Measurements from ENCODE around the gene C2CD2L. TPM values are rescaled to one million over a fixed set of nuclear protein-coding genes. Genes with fewer than 3 reads are reported as not detected.

Gene C2CD2L
- total and polyA plus RNA-seq, 2 of the 4 experiments (the other 2 are of a cell fraction) = 2.2 to 8.7 TPM

DNA sequence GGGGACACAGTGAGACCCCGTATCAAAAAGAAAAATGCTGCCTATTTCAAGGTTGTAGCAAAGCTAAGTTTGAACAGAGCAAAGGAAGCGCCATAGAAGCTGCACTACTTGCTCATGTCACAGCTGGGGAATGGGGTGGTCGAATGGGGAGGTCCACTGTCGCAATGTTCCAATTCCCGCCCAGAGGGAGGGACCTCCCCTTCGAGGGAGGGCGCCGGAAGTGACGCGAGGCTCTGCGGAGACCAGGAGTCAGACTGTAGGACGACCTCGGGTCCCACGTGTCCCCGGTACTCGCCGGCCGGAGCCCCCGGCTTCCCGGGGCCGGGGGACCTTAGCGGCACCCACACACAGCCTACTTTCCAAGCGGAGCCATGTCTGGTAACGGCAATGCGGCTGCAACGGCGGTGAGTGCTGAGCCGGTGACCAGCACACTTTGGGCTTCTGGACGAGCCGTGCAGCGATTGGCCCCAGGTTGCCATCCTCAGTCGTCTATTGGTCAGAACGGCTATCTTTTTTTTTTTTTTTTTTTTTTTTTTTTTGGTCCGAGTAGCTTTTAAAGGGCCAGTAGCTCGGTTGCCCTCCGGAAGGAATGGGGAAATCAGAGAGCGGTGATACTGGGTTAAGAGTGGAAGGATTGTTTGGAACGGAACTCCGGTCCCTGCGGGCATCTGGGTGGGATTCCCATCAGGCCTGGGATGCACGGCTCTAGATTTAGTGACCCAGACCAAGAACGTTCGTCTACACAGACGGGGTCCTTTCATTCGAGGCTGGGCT is 22.3 kb upstream of the C2CD2L start, which contains the start of gene HMBS:
Gene HMBS, plus strand, starts transcription at position 219 of the 774 bp plus-strand sequence. Its CDS starts 153 bp downstream, at position 372.
- Histone ChIP-seq H3K27ac (ENCODE audit: insufficient read depth, low read length) (peak within 1 kb of the TSS; percentile 85), H3K4me1 (ENCODE audit: control insufficient read depth, insufficient read depth, low read length) (peaks cover 5% of the 10 kb centered on the region), H4K91ac (ENCODE audit: insufficient read depth, low read depth, low read length) (peak within 1 kb of the TSS; percentile 68), H2BK15ac (ENCODE audit: low read depth, low read length) (no peak within 1 kb of the TSS; the same call in 2 of the 3 replicates), H3K4me2 (ENCODE audit: low read depth, low read length) (peak within 1 kb of the TSS; percentile 81), H2AK5ac (ENCODE audit: low read depth, low read length) (peak within 1 kb of the TSS; percentile 82), H3K9me3 (ENCODE audit: control insufficient read depth, insufficient read depth, low read length) (no peaks in the 10 kb centered on the region), H2AFZ (replicated peaks; ENCODE audit: low read length, poor library complexity) (peak within 1 kb of the TSS; percentile 98), H2BK5ac (ENCODE audit: low read depth, low read length, poor library complexity, severe bottlenecking) (peak within 1 kb of the TSS; percentile 83), H3K27me3 (ENCODE audit: control insufficient read depth, insufficient read depth, low read length) (no peaks in the 10 kb centered on the region), H3K14ac (replicated peaks; ENCODE audit: low read depth, low read length) (peak within 1 kb of the TSS; percentile 94), H3K23ac (ENCODE audit: low read depth, low read length) (peak within 1 kb of the TSS; percentile 91), H3K4me3 (ENCODE audit: insufficient read depth, low read depth, low read length) (peak within 1 kb of the TSS; percentile 74), H2BK120ac (ENCODE audit: low read depth, low read length) (peak within 1 kb of the TSS; percentile 59; the same call in 1 of the 2 replicates), H3K9me1 (ENCODE audit: insufficient read depth, low read length) (peaks cover 9% of the 10 kb centered on the region; the same call in 1 of the 2 replicates), H4K8ac (ENCODE audit: low read depth in 2 of 2, low read length in 2 of 2) (peak within 1 kb of the TSS; percentile 37 to 90), H3K79me1 (ENCODE audit: low read depth in 1 of 2, low read length in 2 of 2) (peaks cover 26 to 29% of the 10 kb centered on the region in 2 experiments; a peak in 3 of 4 replicates), H3K4ac (ENCODE audit: low read depth, low read length) (peak within 1 kb of the TSS; percentile 94), H3K9ac (ENCODE audit: low read depth, low read length) (peak within 1 kb of the TSS; percentile 82), H3K56ac (ENCODE audit: extremely low read depth, insufficient read depth, low read length) (peak within 1 kb of the TSS; percentile 59), H2BK20ac (ENCODE audit: low read depth, low read length) (no peak within 1 kb of the TSS), H2AK9ac (replicated peaks; ENCODE audit: low read depth, low read length, poor library complexity) (peak within 1 kb of the TSS; percentile 92), H4K20me1 (ENCODE audit: insufficient read depth, low read length) (no peaks in the 10 kb centered on the region), H4K5ac (ENCODE audit: low read depth, low read length) (peak within 1 kb of the TSS; percentile 58), H3K36me3 (ENCODE audit: control insufficient read depth, insufficient read depth, low read length) (peaks cover 15% of the 10 kb centered on the region), H3K18ac (ENCODE audit: low read depth, low read length) (no peak within 1 kb of the TSS)
- TF ChIP-seq MAZ (IDR thresholded peaks at IDR 0.05; ENCODE audit: borderline replicate concordance, low read depth, low read length) (peak; percentile 79; the same call in 1 of the 2 replicates), MXI1 (IDR thresholded peaks at IDR 0.05; ENCODE audit: borderline replicate concordance, low read depth, low read length) (peak; percentile 65; the same call in 1 of the 2 replicates), BHLHE40 (IDR thresholded peaks at IDR 0.05; ENCODE audit: low read depth, low read length) (peak; percentile 39; the same call in 1 of the 2 replicates), CEBPB (IDR thresholded peaks at IDR 0.05; ENCODE audit: low read depth, low read length) (peak; percentile 98), USF2 (IDR thresholded peaks at IDR 0.05; ENCODE audit: low read depth, low read length) (peak; percentile 77), MAFK (IDR thresholded peaks at IDR 0.05; ENCODE audit: low read depth, low read length) (no peak), POLR2A (IDR thresholded peaks at IDR 0.05; ENCODE audit: low read depth, low read length) (peak; percentile 68; the same call in 1 of the 2 replicates)
- TF ChIP-seq, protein P1, sequence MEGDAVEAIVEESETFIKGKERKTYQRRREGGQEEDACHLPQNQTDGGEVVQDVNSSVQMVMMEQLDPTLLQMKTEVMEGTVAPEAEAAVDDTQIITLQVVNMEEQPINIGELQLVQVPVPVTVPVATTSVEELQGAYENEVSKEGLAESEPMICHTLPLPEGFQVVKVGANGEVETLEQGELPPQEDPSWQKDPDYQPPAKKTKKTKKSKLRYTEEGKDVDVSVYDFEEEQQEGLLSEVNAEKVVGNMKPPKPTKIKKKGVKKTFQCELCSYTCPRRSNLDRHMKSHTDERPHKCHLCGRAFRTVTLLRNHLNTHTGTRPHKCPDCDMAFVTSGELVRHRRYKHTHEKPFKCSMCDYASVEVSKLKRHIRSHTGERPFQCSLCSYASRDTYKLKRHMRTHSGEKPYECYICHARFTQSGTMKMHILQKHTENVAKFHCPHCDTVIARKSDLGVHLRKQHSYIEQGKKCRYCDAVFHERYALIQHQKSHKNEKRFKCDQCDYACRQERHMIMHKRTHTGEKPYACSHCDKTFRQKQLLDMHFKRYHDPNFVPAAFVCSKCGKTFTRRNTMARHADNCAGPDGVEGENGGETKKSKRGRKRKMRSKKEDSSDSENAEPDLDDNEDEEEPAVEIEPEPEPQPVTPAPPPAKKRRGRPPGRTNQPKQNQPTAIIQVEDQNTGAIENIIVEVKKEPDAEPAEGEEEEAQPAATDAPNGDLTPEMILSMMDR (conservative IDR thresholded peaks at IDR 0.05; ENCODE audit: low read depth, low read length) = no peak
- TF ChIP-seq, protein P2, sequence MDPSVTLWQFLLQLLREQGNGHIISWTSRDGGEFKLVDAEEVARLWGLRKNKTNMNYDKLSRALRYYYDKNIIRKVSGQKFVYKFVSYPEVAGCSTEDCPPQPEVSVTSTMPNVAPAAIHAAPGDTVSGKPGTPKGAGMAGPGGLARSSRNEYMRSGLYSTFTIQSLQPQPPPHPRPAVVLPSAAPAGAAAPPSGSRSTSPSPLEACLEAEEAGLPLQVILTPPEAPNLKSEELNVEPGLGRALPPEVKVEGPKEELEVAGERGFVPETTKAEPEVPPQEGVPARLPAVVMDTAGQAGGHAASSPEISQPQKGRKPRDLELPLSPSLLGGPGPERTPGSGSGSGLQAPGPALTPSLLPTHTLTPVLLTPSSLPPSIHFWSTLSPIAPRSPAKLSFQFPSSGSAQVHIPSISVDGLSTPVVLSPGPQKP (IDR thresholded peaks at IDR 0.05; ENCODE audit: borderline replicate concordance, low read depth, low read length) = no peak
- WGBS, 2 experiments (ENCODE audit: extremely low coverage in 2 of 2, insufficient read length in 1 of 2) = 2% methylated on average over 20 of the region's 45 CpGs; no CpG with 5 or more reads in 1 of the 2 experiments
- intact Hi-C loops (cut with micrococcal nuclease) = loop anchor here (1.0 kb wide), 1 partner anchor 9 kb away; no protein-coding TSS in a partner anchor
- CTCF ChIA-PET = interaction anchor here (0.7 kb wide), 1 partner anchor 120 kb away, joined by 6 read pairs; no protein-coding TSS in a partner anchor
- no TSS peak for BruUV-seq (replicated peaks)
- DNase-seq (peak; percentile 94), ATAC-seq (ENCODE audit: low read depth) (peak; percentile 96)
- dilution Hi-C loops (cut with HindIII; ENCODE audit: low sequenced_read_pairs, unreplicated experiment) = no loop called here
- in situ Hi-C loops (cut with MboI; ENCODE audit: low sequenced_read_pairs) = no loop called here
- POLR2A ChIA-PET (ENCODE audit: unreplicated experiment) = interaction anchor here (0.5 to 1.6 kb wide), 11 partner anchors 9 to 605 kb away, joined by 3 to 11 read pairs (median 5); partner anchors contain the start of genes DPAGT1 and VPS11
